C4-2B (cell line): ENCODE results near the gene PRKCA.

ENCODE experiments used
- H3K27ac ChIP-seq: fragments of 450-650 bp; 2 replicates; pipeline ENCODE4 v1.5.1; 2017
- CTCF ChIP-seq: fragments of 450-650 bp; conservative IDR thresholded peaks from 2 replicates; pipeline ENCODE4 v1.5.1; 2017; ENCODE audit warnings: mild to moderate bottlenecking
- ZFX ChIP-seq: fragments of 450-650 bp; IDR thresholded peaks from 2 replicates; pipeline ENCODE4 v1.6.1; 2017

Gene PRKCA

GRCh38 chr17:66583112-66583748 is 280.8 kb downstream of the PRKCA start:
- H3K27ac ChIP-seq, result no peak overlapping the region
- TF ChIP-seq ZFX, result no peak
- no peak for TF ChIP-seq CTCF

- no peak overlapping the region for H3K27ac ChIP-seq
- no peak for TF ChIP-seq CTCF
- no peak for TF ChIP-seq ZFX
Observed at GRCh38 chr17:66584927-66585326, 282.5 kb downstream of the PRKCA start.

- H3K27ac ChIP-seq, result no peak overlapping the region
- TF ChIP-seq CTCF, result no peak
- no peak for TF ChIP-seq ZFX
Observed at GRCh38 chr17:66585472-66585871, 283.1 kb downstream of the PRKCA start.

- TF ChIP-seq CTCF, result no peak
- TF ChIP-seq ZFX, result no peak
- no peak overlapping the region for H3K27ac ChIP-seq
Observed at GRCh38 chr17:66589892-66590291, 287.5 kb downstream of the PRKCA start.

GRCh38 chr17:66593116-66593515 is 290.7 kb downstream of the PRKCA start:
- no peak overlapping the region for H3K27ac ChIP-seq
- TF ChIP-seq CTCF, result no peak
- no peak for TF ChIP-seq ZFX

GRCh38 chr17:66595893-66596292 is 293.5 kb downstream of the PRKCA start:
- H3K27ac ChIP-seq, result no peak overlapping the region
- TF ChIP-seq ZFX (no peak), CTCF (no peak)

GRCh38 chr17:66602659-66603384 is 300.4 kb downstream of the PRKCA start:
- H3K27ac ChIP-seq, result no peak overlapping the region
- TF ChIP-seq CTCF, result no peak
- TF ChIP-seq ZFX, result no peak
